ENCODE measurements around the gene CDH4.

Gene CDH4

GRCh38 chr20:61293951-61294350 is 41.9 kb downstream of the CDH4 start:
- ChIA-PET POLR2A (no interaction called here), CTCF (no interaction called here)
- no peak for DNase-seq (ENCODE audit: low read depth, low spot score)
- no peak for TF ChIP-seq CTCF (IDR thresholded peaks at IDR 0.05; ENCODE audit: insufficient read depth, low read length, missing control alignments)
- H3K4me3 ChIP-seq (ENCODE audit: low read depth, low read length): no peak overlapping the region

- no peak for DNase-seq (ENCODE audit: low read depth, low spot score)
- POLR2A ChIA-PET: no interaction called here
- no peak overlapping the region for H3K4me3 ChIP-seq (ENCODE audit: low read depth, low read length)
- no peak for TF ChIP-seq CTCF (IDR thresholded peaks at IDR 0.05; ENCODE audit: insufficient read depth, low read length, missing control alignments)
- CTCF ChIA-PET: no interaction called here
Measured at GRCh38 chr20:61295249-61295648, 43.2 kb downstream of the CDH4 start.

GRCh38 chr20:61295682-61296628 is 43.9 kb downstream of the CDH4 start:
- TF ChIP-seq CTCF (IDR thresholded peaks at IDR 0.05; ENCODE audit: insufficient read depth, low read length, missing control alignments): no peak
- DNase-seq (ENCODE audit: low read depth, low spot score): no peak
- no peak overlapping the region for H3K4me3 ChIP-seq (ENCODE audit: low read depth, low read length)
- CTCF ChIA-PET: no interaction called here
- POLR2A ChIA-PET: no interaction called here

- ChIA-PET CTCF (no interaction called here), POLR2A (no interaction called here)
- DNase-seq (ENCODE audit: low read depth, low spot score): no peak
- no peak for TF ChIP-seq CTCF (IDR thresholded peaks at IDR 0.05; ENCODE audit: insufficient read depth, low read length, missing control alignments)
- no peak overlapping the region for H3K4me3 ChIP-seq (ENCODE audit: low read depth, low read length)
Measured at GRCh38 chr20:61296629-61297019, 44.6 kb downstream of the CDH4 start.

- ChIA-PET CTCF (no interaction called here), POLR2A (no interaction called here)
- no peak overlapping the region for H3K4me3 ChIP-seq (ENCODE audit: low read depth, low read length)
- TF ChIP-seq CTCF (IDR thresholded peaks at IDR 0.05; ENCODE audit: insufficient read depth, low read length, missing control alignments): no peak
- no peak for DNase-seq (ENCODE audit: low read depth, low spot score)
Measured at GRCh38 chr20:61297491-61297890, 45.4 kb downstream of the CDH4 start.

GRCh38 chr20:61297986-61298385 is 45.9 kb downstream of the CDH4 start:
- ChIA-PET CTCF (no interaction called here), POLR2A (no interaction called here)
- no peak for TF ChIP-seq CTCF (IDR thresholded peaks at IDR 0.05; ENCODE audit: insufficient read depth, low read length, missing control alignments)
- H3K4me3 ChIP-seq (ENCODE audit: low read depth, low read length): no peak overlapping the region
- no peak for DNase-seq (ENCODE audit: low read depth, low spot score)

Data from AG04449 (cell line).